NCI-H1092 (cell line): ENCODE data around the gene POLR2A.

Experiments
- DNase-seq: peaks from one replicate; lab custom pipeline; 2025; lab: John Stamatoyannopoulos, UW

Gene POLR2A

GRCh38 chr17:7484067-7484918 lies at the start of gene POLR2A:
Gene POLR2A (plus strand): TSS chr17:7484366.
- peak; percentile 89 for DNase-seq

- DNase-seq = no peak
These were observed 48.2 kb upstream of the POLR2A start for GRCh38 chr17:7435676-7436555.

- peak; percentile 62 for DNase-seq
These were observed 47.4 kb upstream of the POLR2A start for GRCh38 chr17:7436556-7437368.

GRCh38 chr17:7437369-7437863 lies 46.8 kb upstream of the POLR2A start:
- no peak for DNase-seq

- DNase-seq = no peak
These were observed 46.1 kb upstream of the POLR2A start for GRCh38 chr17:7437950-7438614.

- DNase-seq = no peak
These were observed 45.3 kb upstream of the POLR2A start for GRCh38 chr17:7438656-7439460.

GRCh38 chr17:7439462-7440112 lies 44.6 kb upstream of the POLR2A start, which contains the start of gene FGF11:
Gene FGF11 (plus strand): TSS chr17:7439512. CDS start chr17:7439621, 109 bp downstream.
- DNase-seq = no peak

- DNase-seq = peak; percentile 38
These were observed 43.9 kb upstream of the POLR2A start for GRCh38 chr17:7440113-7440833.

GRCh38 chr17:7440834-7441195 lies 43.4 kb upstream of the POLR2A start:
- DNase-seq = no peak

GRCh38 chr17:7441266-7441665 lies 42.9 kb upstream of the POLR2A start:
- DNase-seq = no peak

- DNase-seq = no peak
These were observed 42.0 kb upstream of the POLR2A start for GRCh38 chr17:7442142-7442541.

GRCh38 chr17:7443499-7444485 lies 40.4 kb upstream of the POLR2A start:
- no peak for DNase-seq

GRCh38 chr17:7444682-7445618 lies 39.2 kb upstream of the POLR2A start, which contains the start of gene CHRNB1:
Gene CHRNB1 (plus strand): TSS chr17:7445061. CDS start chr17:7445128, 67 bp downstream.
- no peak for DNase-seq

GRCh38 chr17:7445619-7445968 lies 38.6 kb upstream of the POLR2A start:
- no peak for DNase-seq

- DNase-seq = no peak
These were observed 35.7 kb upstream of the POLR2A start for GRCh38 chr17:7448461-7448860.

GRCh38 chr17:7459961-7460545 lies 24.1 kb upstream of the POLR2A start:
- no peak for DNase-seq
